ENCODE results near the gene CLDN16.

Gene CLDN16

GRCh38 chr3:190380184-190380583, 7.8 kb upstream of the CLDN16 start:
- DNase-seq (ENCODE audit: low spot score), result no peak

- no peak for DNase-seq (ENCODE audit: low spot score)
Measured at GRCh38 chr3:190381441-190381840, 6.5 kb upstream of the CLDN16 start.

- peak; percentile 11 for DNase-seq (ENCODE audit: low spot score)
Measured at GRCh38 chr3:190382082-190382481, 5.9 kb upstream of the CLDN16 start.

- peak; percentile 12 for DNase-seq (ENCODE audit: low spot score)
Measured at GRCh38 chr3:190384309-190384756, 3.6 kb upstream of the CLDN16 start.

GRCh38 chr3:190385731-190386688, 2.0 kb upstream of the CLDN16 start:
- DNase-seq (ENCODE audit: low spot score), result peak; percentile 76

- no peak for DNase-seq (ENCODE audit: low spot score)
Measured at GRCh38 chr3:190388703-190389102, 740 bp downstream of the CLDN16 start.

GRCh38 chr3:190396001-190396400, 8.0 kb downstream of the CLDN16 start:
- DNase-seq (ENCODE audit: low spot score), result no peak

GRCh38 chr3:190397889-190398288, 9.9 kb downstream of the CLDN16 start:
- no peak for DNase-seq (ENCODE audit: low spot score)

- no peak for DNase-seq (ENCODE audit: low spot score)
Measured at GRCh38 chr3:190399677-190400076, 11.7 kb downstream of the CLDN16 start.

GRCh38 chr3:190401963-190402362, 14.0 kb downstream of the CLDN16 start:
- DNase-seq (ENCODE audit: low spot score), result no peak

GRCh38 chr3:190404715-190405114, 16.8 kb downstream of the CLDN16 start:
- no peak for DNase-seq (ENCODE audit: low spot score)

GRCh38 chr3:190414297-190414696, 26.3 kb downstream of the CLDN16 start:
- DNase-seq (ENCODE audit: low spot score), result no peak

- no peak for DNase-seq (ENCODE audit: low spot score)
Measured at GRCh38 chr3:190424108-190424477, 36.1 kb downstream of the CLDN16 start.

- peak; percentile 55 for DNase-seq (ENCODE audit: low spot score)
Measured at GRCh38 chr3:190424478-190425439, 36.8 kb downstream of the CLDN16 start.

GRCh38 chr3:190425833-190426232, 37.9 kb downstream of the CLDN16 start:
- no peak for DNase-seq (ENCODE audit: low spot score)

GRCh38 chr3:190426806-190427507, 39.0 kb downstream of the CLDN16 start:
- DNase-seq (ENCODE audit: low spot score), result no peak

- no peak for DNase-seq (ENCODE audit: low spot score)
Measured at GRCh38 chr3:190429681-190430080, 41.7 kb downstream of the CLDN16 start.

- no peak for DNase-seq (ENCODE audit: low spot score)
Measured at GRCh38 chr3:190430906-190431305, 42.9 kb downstream of the CLDN16 start.

GRCh38 chr3:190432216-190432615, 44.3 kb downstream of the CLDN16 start:
- DNase-seq (ENCODE audit: low spot score), result no peak

GRCh38 chr3:190433626-190434025, 45.7 kb downstream of the CLDN16 start:
- no peak for DNase-seq (ENCODE audit: low spot score)

GRCh38 chr3:190435618-190436017, 47.7 kb downstream of the CLDN16 start:
- DNase-seq (ENCODE audit: low spot score), result no peak

GRCh38 chr3:190436331-190436730, 48.4 kb downstream of the CLDN16 start:
- no peak for DNase-seq (ENCODE audit: low spot score)

All from AG08395 (cell line).